HTR-8/SVneo (cell line): ENCODE results near the gene FAF2.
"Not testable (repeated sequence)": the region's sequence is repeated elsewhere in the genome, so short reads cannot be mapped to it uniquely, and the experiment has no call there.

ENCODE experiments used
- DNase-seq: peaks from one replicate; pipeline ENCODE4 v3.0.0; 2011; ENCODE audit warnings: low spot score, mixed read lengths; ENCODE audit not compliant: insufficient read length
- FAIRE-seq: peaks from 2 replicates; lab custom pipeline; 2011; peaks lifted over from hg19 to GRCh38; lab: Jason Lieb, UNC

The FAF2 gene

DNA sequence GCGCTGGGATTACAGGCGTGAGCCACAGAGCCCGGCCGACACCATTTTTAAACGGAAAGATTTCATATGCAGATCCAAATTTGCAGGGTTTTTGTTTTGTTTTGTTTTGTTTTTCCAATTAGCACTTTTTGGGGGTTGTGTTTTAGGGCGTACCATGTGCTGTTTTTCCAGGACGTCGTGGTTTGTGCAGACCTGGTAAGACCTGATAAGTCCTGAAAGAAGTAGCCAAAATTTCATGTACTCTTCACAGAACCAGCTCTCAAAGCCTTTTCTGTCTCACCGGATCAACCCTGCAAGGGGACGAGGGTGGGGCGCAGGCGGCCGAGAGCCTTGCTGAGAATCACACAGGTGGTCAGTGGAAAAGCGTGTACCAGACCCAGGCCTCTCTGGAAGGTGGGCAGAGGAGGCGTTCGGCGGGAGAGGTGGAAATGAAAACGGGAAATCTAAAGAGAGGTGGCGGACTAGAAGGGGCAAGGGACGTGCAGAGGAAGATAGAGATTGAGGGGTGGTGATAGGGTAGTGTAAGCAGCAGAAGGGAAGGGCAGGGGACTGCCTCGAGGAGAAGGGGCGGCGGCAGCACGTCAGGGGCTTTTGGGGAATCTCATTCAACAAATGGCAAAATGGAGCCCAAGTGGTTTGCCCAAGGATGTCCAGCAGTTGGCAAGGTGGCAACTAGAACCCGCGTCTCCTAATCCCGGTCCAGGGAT, 1.1 kb upstream of the FAF2 start:
- FAIRE-seq (no peak), DNase-seq (no peak)

- FAIRE-seq (no peak), DNase-seq (peak; percentile 49)
These were observed 601 bp upstream of the FAF2 start for GRCh38 chr5:176447591-176447977.

- FAIRE-seq (no peak), DNase-seq (no peak)
These were observed 1.9 kb downstream of the FAF2 start for GRCh38 chr5:176450077-176450476.

GRCh38 chr5:176454724-176455394, 6.7 kb downstream of the FAF2 start:
- no peak for FAIRE-seq
- no peak for DNase-seq

DNA sequence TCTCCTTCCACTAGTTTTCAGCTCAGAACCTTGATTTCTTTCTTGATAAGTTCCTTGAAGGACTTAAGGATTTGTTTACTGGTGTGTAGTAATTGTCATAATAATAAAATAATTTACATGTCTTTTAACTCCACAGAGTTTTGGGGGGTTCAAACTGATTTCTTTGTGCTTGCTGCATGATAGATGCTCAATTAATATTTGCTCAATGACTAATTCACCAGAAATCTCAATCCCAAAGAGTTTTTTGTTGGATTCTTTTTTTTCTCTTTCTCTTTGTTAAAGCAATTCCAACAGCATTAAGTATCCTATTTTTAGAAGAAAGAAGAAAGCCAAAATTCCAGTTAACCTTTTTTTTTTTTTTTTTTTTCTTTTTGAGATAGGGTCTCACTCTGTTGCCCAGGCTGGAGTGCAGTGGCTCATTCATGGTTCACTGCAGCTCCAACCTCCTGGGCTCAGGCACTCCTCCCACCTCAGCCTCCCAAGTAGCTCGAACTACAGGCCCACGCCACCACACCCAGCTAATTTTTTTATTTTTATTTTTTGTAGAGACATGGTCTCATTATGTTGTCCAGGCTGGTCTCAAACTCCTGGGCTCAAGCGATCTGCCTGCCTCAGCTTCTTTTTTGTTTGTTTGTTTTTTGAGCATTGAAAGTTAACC, 10.8 kb downstream of the FAF2 start:
- DNase-seq: no peak
- no peak for FAIRE-seq

DNA sequence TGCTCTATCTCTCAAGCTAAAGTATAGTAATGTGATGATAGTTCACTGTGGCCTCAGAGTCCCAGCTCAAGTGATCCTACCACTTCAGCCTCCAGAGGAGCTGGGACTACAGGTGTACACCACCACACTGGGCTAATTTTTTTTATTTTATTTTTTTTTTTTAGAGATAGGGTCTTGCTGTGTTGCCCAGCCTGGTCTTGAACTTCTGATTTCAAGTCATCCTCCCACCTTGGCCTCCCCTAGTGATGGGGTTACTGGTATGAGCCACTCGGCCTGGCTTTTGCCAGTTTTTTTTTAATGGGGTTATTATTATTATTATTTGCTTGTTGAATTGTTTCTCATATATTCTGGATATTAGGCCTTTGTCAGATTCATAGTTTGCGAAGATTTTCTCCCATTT, 13.2 kb downstream of the FAF2 start:
- DNase-seq (no peak), FAIRE-seq (no peak)

GRCh38 chr5:176463113-176463764, 15.1 kb downstream of the FAF2 start:
- FAIRE-seq: no peak
- DNase-seq: no peak

DNA sequence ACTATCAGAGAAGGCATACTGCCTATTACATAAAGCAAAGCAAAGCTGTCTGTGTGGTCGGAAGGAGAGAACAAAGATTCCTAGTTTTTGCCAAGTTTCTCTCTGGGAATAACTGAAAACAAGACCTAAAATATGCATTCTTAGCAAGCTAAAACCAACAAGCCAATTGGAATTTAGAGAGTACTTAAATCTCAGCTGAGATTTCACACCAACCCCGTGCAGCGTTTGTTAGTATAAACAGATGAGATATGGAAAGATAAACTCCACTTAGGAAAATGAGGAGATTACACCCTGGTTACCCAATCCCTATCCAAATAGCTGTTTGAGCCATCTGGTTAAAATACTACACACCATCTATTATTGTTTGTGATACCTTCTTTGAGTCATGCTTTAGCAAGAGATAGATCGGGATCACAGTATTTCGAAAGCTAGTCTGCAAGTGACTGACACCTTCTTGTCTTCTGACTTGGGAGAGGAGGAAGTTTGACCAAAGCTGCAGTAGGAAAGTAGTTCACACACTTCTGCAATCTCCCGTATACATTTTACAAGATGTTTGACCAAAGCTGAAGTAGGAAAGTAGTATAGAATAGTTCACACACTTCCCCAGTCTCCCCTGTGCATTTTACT, 18.2 kb downstream of the FAF2 start:
- DNase-seq (no peak), FAIRE-seq (no peak)

- no peak for DNase-seq
- FAIRE-seq: no peak
These were observed 21.1 kb downstream of the FAF2 start for GRCh38 chr5:176469296-176469695.

DNA sequence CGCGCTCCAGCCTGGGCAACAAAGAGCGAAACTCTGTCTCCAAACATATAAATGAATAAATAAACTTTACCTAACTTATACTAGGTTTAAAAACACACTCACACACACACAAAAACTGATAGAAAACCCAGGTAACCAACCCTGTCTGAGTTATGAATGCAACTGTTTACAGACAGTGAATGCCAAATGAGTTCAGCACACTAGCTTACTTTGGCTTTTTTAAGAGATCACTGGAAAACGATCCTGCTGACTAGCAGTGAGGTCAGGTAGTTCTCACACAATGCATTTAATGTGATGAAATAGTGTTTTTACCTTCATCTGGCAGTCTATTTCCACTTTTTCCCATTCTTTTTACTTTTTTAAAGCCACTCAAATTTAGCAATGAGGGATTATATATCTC, 22.4 kb downstream of the FAF2 start:
- FAIRE-seq: no peak

GRCh38 chr5:176471098-176471497, 22.9 kb downstream of the FAF2 start:
- no peak for FAIRE-seq
- no peak for DNase-seq

More for the DNA sequence above, 22.4 kb downstream of the FAF2 start:
- DNase-seq: no peak

- FAIRE-seq (no peak), DNase-seq (no peak)
These were observed 25.3 kb downstream of the FAF2 start for GRCh38 chr5:176473335-176474006.

GRCh38 chr5:176474476-176474875, 26.3 kb downstream of the FAF2 start:
- FAIRE-seq (no peak), DNase-seq (no peak)

DNA sequence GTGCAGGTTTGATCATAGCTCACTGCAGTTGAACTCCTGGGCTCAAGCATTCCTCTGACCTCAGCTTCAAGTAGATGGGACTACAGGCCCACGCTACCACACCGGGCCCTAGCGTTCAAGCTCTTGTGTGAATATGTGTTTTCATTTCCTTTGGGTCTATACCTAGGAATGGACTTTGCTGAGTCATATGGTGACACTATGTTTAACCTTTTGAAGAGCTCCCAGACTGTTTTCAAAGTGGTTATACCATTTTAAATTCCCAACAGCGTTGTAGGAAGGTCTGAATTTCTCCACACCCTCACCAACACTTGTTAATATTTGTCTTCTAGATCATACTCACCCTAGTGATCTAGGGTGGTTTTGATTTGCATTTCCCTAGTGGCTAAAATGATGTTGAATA, 33.5 kb downstream of the FAF2 start:
- no peak for FAIRE-seq

DNA sequence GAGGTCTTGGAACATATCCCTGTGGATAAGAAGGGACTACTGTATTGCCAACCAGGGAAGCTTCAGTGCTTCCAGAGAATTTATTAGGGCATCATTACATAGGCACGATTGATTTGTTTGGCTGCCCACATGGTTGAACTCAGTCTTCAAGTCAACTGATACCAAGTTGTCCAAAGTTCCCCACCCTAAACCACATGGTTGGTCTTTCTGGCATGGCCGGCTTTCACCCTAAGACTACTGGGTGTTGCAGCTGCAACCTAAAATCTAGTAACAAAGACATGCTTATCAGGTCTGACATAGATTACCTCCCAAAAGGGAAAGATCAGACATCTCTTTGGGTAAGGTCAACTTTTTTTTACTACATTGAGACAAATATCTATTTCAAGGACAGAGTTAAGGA, 37.0 kb downstream of the FAF2 start:
- DNase-seq (no peak), FAIRE-seq (no peak)

More for the DNA sequence above, 33.5 kb downstream of the FAF2 start:
- DNase-seq: no peak

DNA sequence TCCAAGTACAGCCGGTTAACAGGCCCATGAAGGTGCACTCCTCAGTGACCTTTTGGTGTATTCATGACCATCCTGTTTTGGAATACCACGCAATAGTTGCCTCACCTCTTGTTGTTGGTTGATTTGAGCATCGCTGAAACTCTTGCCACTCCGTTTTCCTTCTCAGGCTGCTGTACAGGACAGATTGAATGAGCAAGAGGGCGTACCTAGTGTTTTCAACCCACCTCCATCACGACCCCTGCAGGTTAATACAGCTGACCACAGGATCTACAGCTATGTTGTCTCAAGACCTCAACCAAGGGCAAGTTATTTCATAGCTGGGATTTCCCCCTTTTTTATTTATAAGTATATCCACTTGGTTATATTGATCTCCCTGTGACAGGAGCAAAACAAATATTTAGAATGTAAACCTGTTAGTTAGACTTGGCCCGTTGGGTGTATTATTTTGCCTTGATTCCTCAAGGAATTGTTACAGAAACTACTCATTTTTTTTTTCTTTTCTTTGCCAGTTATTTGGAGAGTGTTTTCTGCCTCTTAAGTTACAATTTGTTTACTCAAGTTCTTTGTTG, 38.1 kb downstream of the FAF2 start:
- FAIRE-seq (no peak), DNase-seq (no peak)

DNA sequence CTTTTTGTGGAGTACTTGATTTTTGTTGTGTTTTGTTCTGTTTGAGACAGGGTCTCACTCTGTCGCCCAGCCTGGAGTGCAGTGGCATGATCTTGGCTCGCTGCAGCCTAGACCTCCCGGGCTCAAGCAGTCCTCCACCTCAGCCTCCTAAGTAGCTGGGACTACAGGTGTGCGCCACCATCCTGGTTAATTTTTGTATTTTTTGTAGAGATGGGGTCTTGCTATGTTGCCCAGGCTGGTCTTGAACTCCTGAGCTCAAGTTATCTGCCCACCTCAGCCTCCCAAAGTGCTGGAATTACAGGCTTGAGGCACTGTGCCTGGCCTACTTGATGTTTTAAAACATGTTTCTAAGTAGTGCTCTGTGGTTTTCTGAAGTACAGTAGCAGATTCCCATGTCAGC, 39.0 kb downstream of the FAF2 start:
- not testable (repeated sequence) for DNase-seq, FAIRE-seq

GRCh38 chr5:176489077-176489476, 40.9 kb downstream of the FAF2 start:
- FAIRE-seq (no peak), DNase-seq (no peak)

- DNase-seq (no peak), FAIRE-seq (no peak)
These were observed 42.1 kb downstream of the FAF2 start for GRCh38 chr5:176490301-176490700.

- DNase-seq: no peak
- no peak for FAIRE-seq
These were observed 42.9 kb downstream of the FAF2 start for GRCh38 chr5:176491101-176491502.
